Muscle layer of duodenum (tissue), 2 donors: ENCODE results near the gene EIF5A.

Experiments
- H3K27ac ChIP-seq: one replicate; pipeline ENCODE4 v1.7.0; 2013; ENCODE audit warnings: mild to moderate bottlenecking, low read length
- H3K27me3 ChIP-seq: one replicate; pipeline ENCODE4 v1.7.0; 2013; ENCODE audit warnings: low read depth, mild to moderate bottlenecking, control low read depth, low read length
- H3K36me3 ChIP-seq, 2 donors: one replicate each; pipeline ENCODE4 v1.7.0; 2013; ENCODE audit warnings: low read length in 2 of 2, control low read depth in 1 of 2, mild to moderate bottlenecking in 1 of 2; ENCODE audit not compliant: insufficient read depth in 2 of 2, control insufficient read depth in 1 of 2
- H3K4me1 ChIP-seq, 2 donors: one replicate each; pipeline ENCODE4 v1.7.0; 2013; ENCODE audit warnings: low read length in 2 of 2, mild to moderate bottlenecking in 2 of 2, control low read depth in 1 of 2, moderate library complexity in 1 of 2; ENCODE audit not compliant: insufficient read depth in 2 of 2, control insufficient read depth in 1 of 2
- H3K4me3 ChIP-seq, 2 donors: one replicate each; pipeline ENCODE4 v1.7.0; 2013; ENCODE audit warnings: low read length in 2 of 2, low read depth in 1 of 2, mild to moderate bottlenecking in 1 of 2
- H3K9me3 ChIP-seq, 2 donors: one replicate each; pipeline ENCODE4 v1.7.0; 2013; ENCODE audit warnings: low read length in 2 of 2, control low read depth in 1 of 2, mild to moderate bottlenecking in 1 of 2; ENCODE audit not compliant: control insufficient read depth in 1 of 2
- donor health status: healthy.

The EIF5A gene

GRCh38 chr17:7290166-7290565 lies 17.3 kb upstream of the EIF5A start:
- Histone ChIP-seq H3K36me3 (peaks cover 0 to 14% of the 10 kb centered on the region in 2 donors), H3K27me3 (peaks cover 6% of the 10 kb centered on the region), H3K4me3 (no peak overlapping the region), H3K27ac (no peak overlapping the region), H3K9me3 (no peaks in the 10 kb centered on the region), H3K4me1 (peaks cover 4 to 36% of the 10 kb centered on the region in 2 donors)

GRCh38 chr17:7290685-7291084 lies 16.7 kb upstream of the EIF5A start:
- Histone ChIP-seq H3K4me1 (peaks cover 4 to 38% of the 10 kb centered on the region in 2 donors), H3K27ac (no peak overlapping the region), H3K27me3 (peaks cover 6% of the 10 kb centered on the region), H3K36me3 (peaks cover 0 to 10% of the 10 kb centered on the region in 2 donors), H3K4me3 (no peak overlapping the region), H3K9me3 (no peaks in the 10 kb centered on the region)

GRCh38 chr17:7292194-7292593 lies 15.2 kb upstream of the EIF5A start:
- H3K27me3 ChIP-seq: peaks cover 6% of the 10 kb centered on the region
- H3K4me1 ChIP-seq: peaks cover 4 to 49% of the 10 kb centered on the region in 2 donors
- H3K36me3 ChIP-seq: peaks cover 0 to 3% of the 10 kb centered on the region in 2 donors
- no peak overlapping the region for H3K4me3 ChIP-seq
- H3K9me3 ChIP-seq: no peaks in the 10 kb centered on the region
- no peak overlapping the region for H3K27ac ChIP-seq

GRCh38 chr17:7292729-7293128 lies 14.7 kb upstream of the EIF5A start:
- no peak overlapping the region for H3K4me3 ChIP-seq
- H3K27ac ChIP-seq: no peak overlapping the region
- peaks cover 4 to 49% of the 10 kb centered on the region in 2 donors for H3K4me1 ChIP-seq
- H3K36me3 ChIP-seq: no peaks in the 10 kb centered on the region
- peaks cover 6% of the 10 kb centered on the region for H3K27me3 ChIP-seq
- H3K9me3 ChIP-seq: no peaks in the 10 kb centered on the region

- H3K4me1 ChIP-seq: peaks cover 4 to 49% of the 10 kb centered on the region in 2 donors
- H3K36me3 ChIP-seq: no peaks in the 10 kb centered on the region
- H3K4me3 ChIP-seq: no peak overlapping the region
- no peaks in the 10 kb centered on the region for H3K9me3 ChIP-seq
- peaks cover 6% of the 10 kb centered on the region for H3K27me3 ChIP-seq
- H3K27ac ChIP-seq: no peak overlapping the region
Observed at GRCh38 chr17:7293159-7293558, 14.3 kb upstream of the EIF5A start.

- peaks cover 6% of the 10 kb centered on the region for H3K27me3 ChIP-seq
- no peaks in the 10 kb centered on the region for H3K36me3 ChIP-seq
- H3K27ac ChIP-seq: no peak overlapping the region
- H3K4me1 ChIP-seq: peaks cover 4 to 49% of the 10 kb centered on the region in 2 donors
- H3K4me3 ChIP-seq: peak overlapping the region in 1 of 2 donors; percentile 49
- H3K9me3 ChIP-seq: no peaks in the 10 kb centered on the region
Observed at GRCh38 chr17:7293816-7294613, 13.4 kb upstream of the EIF5A start.

- Histone ChIP-seq H3K9me3 (no peaks in the 10 kb centered on the region), H3K4me1 (peaks cover 4 to 49% of the 10 kb centered on the region in 2 donors), H3K4me3 (peak within 1 kb of the TSS in 1 of 2 donors; percentile 49), H3K36me3 (no peaks in the 10 kb centered on the region), H3K27me3 (peaks cover 6% of the 10 kb centered on the region), H3K27ac (no peak within 1 kb of the TSS)
Observed at GRCh38 chr17:7294614-7295153, 12.7 kb upstream of the EIF5A start, which contains the start of gene YBX2. Gene YBX2 (minus strand): TSS chr17:7294639. CDS start chr17:7294500, 139 bp downstream.

- peak overlapping the region in 1 of 2 donors; percentile 49 for H3K4me3 ChIP-seq
- H3K9me3 ChIP-seq: no peaks in the 10 kb centered on the region
- H3K27me3 ChIP-seq: peaks cover 6% of the 10 kb centered on the region
- no peak overlapping the region for H3K27ac ChIP-seq
- H3K36me3 ChIP-seq: no peaks in the 10 kb centered on the region
- H3K4me1 ChIP-seq: peaks cover 4 to 49% of the 10 kb centered on the region in 2 donors
Observed at GRCh38 chr17:7295230-7296180, 11.9 kb upstream of the EIF5A start.

- Histone ChIP-seq H3K27me3 (peaks cover 6% of the 10 kb centered on the region), H3K9me3 (no peaks in the 10 kb centered on the region), H3K4me3 (peak overlapping the region in 1 of 2 donors; percentile 19), H3K36me3 (no peaks in the 10 kb centered on the region), H3K4me1 (peaks cover 4 to 49% of the 10 kb centered on the region in 2 donors), H3K27ac (no peak overlapping the region)
Observed at GRCh38 chr17:7296189-7296861, 11.1 kb upstream of the EIF5A start.

- Histone ChIP-seq H3K9me3 (no peaks in the 10 kb centered on the region), H3K27me3 (no peaks in the 10 kb centered on the region), H3K36me3 (peaks cover 0 to 7% of the 10 kb centered on the region in 2 donors), H3K4me1 (peaks cover 1 to 7% of the 10 kb centered on the region in 2 donors), H3K27ac (no peak overlapping the region), H3K4me3 (no peak overlapping the region)
Observed at GRCh38 chr17:7304179-7304578, 3.2 kb upstream of the EIF5A start.
